ENCODE results near the gene PKIB.
"Not testable (repeated sequence)": the region's sequence is repeated elsewhere in the genome, so short reads cannot be mapped to it uniquely, and the experiment has no call there.

Gene PKIB

DNA sequence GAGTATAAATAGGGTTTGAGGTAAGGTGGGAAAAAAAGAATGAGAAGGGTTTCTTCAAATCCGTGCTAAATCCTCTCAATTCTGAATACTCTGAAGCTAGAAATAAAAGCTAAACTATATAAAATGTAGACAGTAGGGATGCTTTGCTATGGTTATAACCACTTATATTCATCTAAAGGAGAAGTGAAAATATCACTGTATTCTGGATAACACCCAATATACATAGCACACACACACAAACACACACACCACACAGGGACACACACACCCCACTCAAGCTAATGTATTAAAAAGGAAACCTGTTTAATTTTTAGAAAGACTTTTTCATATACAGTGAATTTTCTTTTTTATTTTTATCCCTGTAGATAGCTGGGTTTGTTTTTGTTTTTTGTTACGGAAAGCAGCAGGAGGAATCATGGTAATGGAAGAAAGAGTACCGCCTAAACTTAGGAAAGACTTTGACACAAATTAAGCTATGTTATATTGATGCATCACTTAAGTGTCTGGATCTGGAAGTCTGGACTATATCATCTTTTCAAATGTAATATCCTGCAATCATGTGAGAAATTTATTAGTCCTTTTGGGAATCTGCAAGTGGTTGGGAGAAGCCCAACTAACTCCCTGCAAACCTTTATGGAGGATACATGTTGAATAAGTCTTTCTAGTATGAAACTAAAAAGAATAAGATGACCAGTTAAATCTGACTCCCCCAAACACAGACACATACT is 100.9 kb downstream of the PKIB start:
- no peak for DNase-seq (ENCODE audit: low read depth in 2 of 2)

DNA sequence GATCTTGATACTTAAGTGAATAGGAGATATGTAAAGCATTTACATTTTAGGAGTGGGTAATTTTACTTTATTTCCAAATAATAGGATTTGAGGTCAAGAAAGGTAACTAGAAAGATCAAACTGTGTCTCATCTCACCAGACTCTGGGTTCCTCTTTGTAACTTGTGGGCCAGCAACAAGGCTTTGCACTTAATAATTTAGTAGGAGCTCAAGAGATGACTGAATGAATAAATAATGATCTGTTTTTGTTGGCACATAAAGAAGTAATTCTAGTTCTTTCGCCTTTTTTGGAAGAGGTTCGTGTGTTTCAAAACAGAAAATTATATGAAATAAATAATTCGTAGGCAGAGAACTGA is 101.9 kb downstream of the PKIB start:
- no peak for DNase-seq (ENCODE audit: low read depth in 2 of 2)

DNA sequence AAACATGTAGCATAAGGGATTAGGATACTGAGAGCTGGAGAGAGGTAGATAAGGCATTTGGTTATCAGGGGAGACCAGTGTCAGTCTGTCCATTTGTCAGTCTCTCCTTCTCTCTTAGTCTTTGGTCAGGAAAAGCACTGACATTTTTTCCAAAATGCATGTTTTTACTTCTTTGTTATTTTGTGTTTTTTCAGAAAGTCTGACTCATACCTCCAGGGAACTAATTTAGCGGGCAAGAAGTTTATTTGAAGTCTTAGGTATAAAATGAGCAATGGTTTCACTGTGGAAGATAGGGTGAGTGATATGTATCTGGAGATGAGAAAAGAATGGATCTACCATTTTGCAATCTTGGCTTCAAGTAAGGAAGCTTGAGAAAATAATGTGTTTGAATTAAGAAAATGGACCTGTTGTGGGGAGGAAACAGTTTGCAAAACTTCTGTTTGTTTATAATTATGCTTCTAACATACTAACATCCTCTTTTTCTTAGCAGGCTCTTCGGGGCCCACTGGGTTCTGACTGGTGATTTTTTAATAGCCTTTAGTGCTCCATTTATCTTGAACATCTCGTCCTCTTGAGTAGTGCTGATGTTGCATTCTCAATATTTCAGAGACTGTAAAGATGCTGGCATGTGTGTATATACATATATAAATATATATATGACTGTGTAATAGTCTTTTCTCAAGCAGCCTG is 102.4 kb downstream of the PKIB start:
- no peak for DNase-seq (ENCODE audit: low read depth in 2 of 2)

DNA sequence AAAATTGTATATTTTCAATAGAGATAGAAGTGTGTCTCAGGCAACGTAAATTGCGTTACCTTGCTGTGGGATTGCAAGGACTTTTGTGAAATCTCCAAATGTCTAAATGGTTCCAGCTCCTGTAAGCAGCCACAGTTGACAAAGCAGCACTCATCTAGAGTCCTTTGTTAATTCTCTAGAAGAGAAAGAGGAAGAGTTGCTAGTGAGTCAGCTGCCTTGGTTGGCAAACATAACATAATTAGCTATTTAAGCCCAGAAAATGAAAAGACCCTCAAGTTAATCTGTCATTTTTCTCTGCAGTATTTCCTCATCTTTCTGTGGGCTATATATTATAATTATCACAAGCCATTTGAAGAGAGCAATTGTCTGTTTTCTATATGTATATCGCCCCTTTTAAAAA is 102.9 kb downstream of the PKIB start:
- no peak for DNase-seq (ENCODE audit: low read depth in 2 of 2)

DNA sequence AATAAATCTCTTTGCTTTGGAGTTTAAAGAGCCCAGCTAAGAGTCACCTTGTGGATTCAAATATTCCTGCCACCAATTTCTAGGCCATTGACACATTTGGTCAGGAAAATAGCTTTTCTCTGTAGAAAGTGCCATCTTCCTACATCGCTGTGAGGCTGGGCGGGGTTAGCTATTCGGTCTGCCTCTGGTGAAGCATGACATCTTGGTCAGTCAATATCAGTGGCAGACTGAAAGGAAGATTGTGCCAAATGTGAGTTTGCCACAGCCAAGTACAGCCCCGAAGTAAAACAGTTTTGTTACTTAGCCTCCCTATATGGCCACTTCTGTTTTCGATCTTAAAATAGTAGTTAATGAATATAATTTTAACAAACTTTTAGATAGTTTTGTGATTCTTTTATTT is 103.9 kb downstream of the PKIB start:
- no peak for DNase-seq (ENCODE audit: low read depth in 2 of 2)

DNA sequence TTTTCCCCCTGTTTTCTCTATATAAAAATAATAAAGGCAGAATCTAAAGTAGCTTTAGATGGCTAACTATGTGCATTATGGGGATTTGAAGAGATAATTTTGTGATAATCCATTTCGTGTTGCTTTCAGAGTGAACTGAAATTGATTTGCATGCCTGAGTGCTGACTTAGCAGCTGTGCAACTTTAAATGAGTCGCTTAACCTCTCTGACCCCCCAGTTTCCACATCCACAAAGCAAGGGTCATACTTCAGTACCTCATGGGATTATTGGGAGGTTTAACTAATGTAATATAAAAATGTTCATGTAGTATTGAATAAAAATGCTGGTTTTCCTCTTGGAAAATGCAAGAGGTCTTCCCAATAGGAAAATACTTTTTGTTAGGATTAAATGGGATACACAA is 105.5 kb downstream of the PKIB start:
- DNase-seq (ENCODE audit: low read depth in 2 of 2) = no peak

DNA sequence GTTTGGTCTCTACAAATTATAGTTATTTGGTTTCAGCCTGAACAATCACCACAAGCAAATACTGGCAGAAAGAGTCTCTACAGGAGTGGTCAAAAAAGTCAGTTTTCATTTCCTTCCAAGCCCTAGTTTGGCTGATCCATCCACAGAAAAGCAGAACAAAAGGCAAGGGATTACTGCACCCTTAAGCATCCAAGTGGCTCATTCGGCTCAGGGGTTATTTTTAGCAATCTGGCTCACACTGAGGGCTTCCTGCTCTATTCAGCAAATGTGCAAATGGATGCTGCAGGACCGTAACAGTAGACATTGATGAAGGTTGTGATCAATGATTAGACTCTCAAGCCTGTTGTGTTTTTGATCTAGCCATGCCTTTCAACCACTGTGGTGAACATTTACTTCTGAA is 107.1 kb downstream of the PKIB start:
- no peak for DNase-seq (ENCODE audit: low read depth in 2 of 2)

DNA sequence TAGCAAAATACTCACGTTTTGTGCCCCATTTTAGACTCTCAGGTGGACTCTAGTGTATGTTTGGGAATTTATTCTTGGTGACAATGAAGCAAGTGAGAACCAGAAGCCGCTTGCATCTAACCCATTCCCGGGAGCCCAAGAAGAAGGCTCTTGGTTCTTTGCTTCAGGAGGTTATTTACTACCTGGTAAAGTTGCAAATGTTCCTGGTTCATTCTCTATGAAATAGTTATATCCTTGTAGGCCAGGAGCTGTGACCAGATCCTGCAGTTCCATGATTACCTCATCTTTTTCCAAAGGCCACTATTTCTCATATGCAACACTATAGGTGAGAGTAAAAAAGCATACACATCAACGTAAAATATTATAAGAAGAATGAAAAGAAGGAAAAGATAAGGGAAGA is 108.4 kb downstream of the PKIB start:
- DNase-seq (ENCODE audit: low read depth in 2 of 2) = no peak

DNA sequence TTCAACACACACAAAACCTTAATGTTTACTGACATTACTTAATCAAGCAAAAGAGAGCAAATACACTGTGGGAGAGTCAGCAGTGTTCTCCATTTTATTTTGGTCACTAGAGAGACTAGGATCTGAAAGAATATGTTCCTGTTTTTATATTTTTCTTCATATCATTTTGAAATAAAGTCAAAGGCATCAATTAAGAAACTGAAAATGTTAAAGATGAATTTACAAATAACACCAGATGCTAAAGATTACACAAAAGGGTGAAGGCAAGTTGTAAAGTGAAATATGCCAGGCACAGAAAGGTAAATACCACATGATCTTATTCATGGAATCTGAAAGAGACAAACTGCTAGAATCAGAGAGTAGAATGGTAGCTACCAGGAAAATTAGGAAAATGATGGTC is 109.0 kb downstream of the PKIB start:
- no peak for DNase-seq (ENCODE audit: low read depth in 2 of 2)

DNA sequence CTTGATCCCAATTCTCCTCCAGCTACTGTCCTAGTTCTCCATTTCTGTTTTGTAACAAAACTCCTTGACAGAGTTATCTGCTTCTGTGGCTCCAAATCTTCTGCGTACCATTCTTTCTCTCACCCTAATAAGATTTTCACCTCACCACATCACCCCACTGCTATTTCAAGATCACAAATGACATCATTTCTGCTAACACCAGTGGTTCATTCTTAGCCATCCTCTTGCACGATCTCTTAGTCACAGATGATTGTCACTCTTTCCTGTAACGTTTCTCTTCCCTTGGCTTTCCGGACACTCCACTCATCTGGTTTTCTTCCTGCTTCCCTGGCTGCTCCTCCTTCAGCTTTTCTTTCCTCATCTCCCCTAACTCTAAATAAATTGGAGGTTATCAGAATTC is 112.5 kb downstream of the PKIB start:
- no peak for DNase-seq (ENCODE audit: low read depth in 2 of 2)

DNA sequence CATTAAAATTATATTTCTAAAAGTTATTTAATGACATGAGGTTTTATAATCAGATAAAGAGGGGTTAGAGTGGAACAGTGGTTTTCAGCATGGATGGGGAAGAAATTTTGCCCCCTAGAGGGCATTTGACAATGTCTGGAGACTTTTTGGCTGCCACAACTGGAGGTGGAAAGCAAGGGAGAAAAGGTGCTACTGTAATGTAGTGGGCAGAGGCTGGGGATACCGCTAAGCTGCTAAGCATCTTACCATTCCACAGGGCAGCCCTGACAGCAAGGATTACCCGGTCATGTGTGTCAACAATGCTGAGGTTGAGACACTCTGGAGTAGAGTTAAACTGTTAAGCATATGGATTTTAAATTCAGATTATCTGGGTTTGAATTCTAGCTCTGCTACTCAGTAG is 116.4 kb downstream of the PKIB start:
- no peak for DNase-seq (ENCODE audit: low read depth in 2 of 2)

DNA sequence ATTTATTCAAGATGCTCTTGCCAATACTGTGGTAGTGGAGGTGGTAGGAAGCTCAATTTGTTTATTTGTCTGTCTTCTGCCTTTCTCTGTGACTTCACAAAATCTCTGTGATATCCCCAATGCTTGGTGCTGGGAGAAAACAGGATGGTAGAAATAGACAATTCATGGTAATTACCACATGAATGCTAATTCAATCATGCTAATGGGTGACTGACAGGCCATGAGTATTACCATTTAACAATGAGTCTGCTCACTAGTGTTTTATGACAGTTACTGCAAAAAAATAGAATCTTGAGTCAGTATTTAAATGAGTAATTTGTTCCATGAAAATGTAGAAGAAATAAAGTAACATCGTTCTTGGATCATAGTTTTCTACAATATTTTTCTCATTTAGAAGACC is 117.0 kb downstream of the PKIB start:
- DNase-seq (ENCODE audit: low read depth in 2 of 2) = no peak

DNA sequence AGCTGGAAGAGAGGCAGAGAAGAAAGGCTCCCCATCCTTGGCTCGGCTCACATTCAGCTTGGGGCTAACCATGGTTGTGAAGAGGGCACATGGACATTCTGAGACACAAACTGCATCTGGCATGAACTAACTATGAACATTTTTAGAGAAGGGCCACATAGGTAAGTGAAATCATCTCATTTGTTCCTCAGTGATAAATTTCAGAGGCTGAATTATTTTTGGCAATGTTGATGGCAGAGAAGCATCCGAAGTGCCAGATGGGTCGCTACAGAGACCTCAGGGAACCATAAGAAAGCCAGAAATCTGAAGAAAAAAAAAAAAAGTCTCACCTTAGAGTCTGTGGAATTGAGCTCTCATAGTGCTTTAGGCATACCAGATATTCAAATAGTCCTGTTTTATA is 120.1 kb downstream of the PKIB start:
- no peak for DNase-seq (ENCODE audit: low read depth in 2 of 2)

DNA sequence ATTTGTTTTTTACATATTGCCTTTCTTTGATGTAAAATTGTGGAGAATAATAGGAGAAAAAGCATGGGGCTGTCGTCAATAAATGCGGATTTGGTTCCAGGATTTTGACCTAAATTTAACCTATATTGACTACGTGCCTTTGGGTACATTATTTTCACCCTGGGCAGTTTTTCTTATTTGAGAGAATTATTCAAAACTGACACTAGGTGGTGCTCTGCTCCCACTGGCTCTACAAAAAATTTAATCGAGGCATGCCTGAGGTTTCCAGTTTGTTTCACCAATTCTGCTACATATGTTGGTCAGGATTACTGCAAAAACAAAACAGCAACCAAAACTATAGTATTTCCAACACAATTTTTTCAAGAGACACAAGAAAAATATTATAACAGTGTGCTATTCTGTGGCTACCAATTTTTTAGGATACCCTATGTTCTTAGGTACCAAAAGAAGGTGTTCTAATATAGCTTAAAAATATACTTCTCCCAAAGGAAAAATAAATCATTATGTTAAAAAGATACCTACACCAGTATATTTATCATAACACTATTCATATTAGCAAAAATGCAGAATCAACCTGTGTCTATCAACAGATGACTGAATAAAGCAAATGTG is 120.7 kb downstream of the PKIB start:
- DNase-seq (ENCODE audit: low read depth in 2 of 2) = no peak

DNA sequence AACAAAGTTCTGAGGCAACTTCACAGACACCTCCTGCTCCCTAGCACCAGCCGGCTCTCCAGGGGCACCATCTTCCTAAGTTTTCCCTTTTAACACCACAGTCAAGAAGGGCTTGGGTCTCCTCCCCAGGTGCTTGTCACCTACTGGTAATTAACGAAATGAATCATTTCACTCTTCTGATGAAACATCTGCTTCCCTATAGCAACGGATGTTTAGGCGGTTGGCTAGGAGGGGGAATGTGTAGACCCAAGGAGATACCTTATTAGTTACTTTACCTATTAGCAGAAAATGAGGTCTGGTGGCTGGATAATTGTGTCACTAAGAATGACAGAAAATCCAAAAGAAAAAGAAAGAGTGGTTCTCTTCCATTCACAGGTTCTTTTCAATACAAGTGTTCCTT is 123.1 kb downstream of the PKIB start:
- DNase-seq (ENCODE audit: low read depth in 2 of 2) = no peak

DNA sequence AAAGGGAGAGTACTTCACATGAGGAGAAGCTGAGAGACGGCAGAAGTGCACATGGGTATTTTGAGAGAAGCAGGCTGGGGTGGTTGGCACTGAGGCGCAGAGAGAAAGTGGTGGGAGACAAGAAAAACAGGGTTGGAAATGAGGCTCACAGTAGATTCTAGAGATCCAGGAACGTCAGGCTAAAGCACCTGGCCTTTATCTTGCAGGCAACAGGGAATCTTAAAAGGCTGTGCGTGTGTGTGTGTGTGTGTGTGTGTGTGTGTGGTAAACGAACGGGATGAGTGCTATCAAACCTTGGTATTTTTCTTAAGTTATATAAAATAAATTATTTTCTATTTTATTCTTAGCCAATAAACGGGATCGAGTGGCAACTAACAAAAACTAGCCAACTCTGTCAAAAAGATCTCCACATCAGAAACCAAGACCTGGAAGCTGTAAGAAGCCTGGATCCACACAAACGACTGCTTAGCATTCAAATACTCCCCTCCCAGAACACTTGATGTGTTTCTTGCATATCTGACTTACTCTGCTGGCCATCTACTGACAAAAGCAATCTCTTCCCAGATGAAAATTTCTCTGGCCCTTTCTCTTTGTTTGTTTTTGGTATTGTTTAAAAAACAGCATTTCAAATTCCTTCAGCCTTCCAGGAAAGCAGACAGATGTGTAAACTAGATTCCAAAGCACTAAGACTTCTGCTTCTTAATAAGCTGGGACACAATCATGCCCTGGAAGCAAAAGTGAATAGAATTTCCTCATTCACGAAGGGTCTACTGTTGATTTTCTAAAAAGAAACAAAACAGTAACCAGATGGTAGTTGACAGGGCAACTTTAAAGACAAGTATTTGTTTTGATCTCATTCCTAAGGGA is 124.6 kb downstream of the PKIB start:
- no peak for DNase-seq (ENCODE audit: low read depth in 2 of 2)

DNA sequence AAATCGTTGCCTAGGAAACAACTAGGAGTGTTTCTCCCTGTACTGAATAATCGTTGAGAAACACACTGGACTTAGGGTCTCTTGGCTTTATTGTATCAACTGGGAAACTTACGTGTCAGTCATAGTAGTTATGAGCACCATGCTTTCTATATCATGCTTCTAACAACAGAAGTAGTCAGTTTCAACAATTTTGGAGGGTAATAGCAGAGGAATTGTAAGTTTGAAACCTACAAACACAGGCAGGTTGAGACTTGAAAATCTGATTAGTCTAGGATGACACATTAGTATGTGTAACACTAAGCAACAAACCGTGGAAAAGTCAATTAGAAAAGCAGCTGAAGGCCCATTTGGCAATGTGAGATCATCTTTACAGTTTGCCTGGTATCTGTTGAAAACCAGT is 125.4 kb downstream of the PKIB start:
- DNase-seq (ENCODE audit: low read depth in 2 of 2) = no peak

DNA sequence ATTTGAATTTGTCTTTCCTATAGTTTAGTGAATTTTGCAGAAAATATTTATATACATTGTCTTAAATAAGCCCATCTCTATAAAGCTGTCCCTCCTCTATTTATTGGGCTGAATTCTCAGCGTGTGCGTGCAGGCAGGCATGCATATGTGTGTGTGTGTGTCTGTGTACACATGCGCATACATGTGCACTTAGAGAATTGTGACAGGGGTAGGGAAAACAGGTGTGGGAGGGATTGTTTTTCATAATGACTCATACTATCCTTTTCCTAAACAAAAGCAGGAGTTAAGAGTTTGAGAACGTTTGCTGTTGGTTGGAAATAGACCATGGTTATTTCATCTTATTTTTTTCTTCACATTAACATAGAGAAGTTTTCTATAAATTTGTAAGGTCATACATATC is 126.0 kb downstream of the PKIB start:
- DNase-seq (ENCODE audit: low read depth in 2 of 2) = no peak

DNA sequence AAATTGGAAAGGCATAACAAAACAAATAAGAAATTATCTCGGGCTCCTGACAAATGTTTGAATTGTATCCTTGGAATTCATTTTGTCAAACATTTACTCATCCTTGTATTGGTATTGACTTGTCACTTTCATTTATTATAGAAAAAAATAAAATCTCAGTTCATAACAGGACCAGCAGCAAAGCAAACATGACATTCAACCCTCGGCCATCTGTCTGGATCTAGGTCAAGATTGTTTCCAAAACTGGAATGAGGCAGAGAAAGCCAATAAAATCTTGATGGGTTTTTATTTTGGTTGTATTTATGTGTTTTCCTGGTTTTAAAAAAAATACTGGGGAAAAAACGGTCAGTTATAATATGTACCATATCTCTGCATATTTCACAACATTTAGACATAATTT is 126.4 kb downstream of the PKIB start:
- no peak for DNase-seq (ENCODE audit: low read depth in 2 of 2)

DNA sequence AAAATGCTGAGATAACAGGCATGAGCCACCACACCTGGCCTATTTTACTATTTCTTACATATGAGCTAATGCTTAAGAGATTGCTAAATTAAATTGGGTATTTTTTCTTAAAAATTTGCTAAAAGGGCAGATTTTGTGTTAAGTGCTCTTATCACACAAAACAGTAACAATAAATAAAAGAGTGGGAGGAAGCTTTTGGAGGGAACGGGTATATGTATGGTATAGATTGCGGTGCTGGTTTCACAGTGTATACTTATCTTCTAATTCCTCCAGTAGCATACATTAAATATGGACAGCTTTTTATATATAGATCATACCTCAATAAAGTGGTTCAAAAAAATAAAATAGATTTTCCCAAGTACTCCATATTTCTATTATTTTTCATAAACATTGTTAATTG is 129.9 kb downstream of the PKIB start:
- DNase-seq (ENCODE audit: low read depth in 2 of 2) = no peak

DNA sequence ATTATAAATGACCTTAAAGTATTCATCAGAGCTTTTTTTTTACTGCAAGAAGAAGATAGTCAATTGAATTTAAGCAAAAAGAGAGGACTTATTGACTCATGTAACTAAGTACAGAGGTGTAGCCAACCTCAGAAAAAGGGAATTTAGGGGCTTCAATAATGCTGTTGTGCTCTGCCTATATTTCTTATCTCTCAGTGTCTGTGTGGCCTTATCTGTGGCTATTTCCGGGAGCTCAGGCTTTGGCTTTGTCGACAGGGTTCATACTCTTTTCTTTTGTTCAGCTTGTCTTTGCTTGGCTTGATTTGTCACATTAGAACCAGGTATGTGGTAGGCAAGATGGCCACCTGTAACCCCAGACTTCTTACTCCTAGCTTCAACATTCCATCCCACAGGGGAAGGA is 130.7 kb downstream of the PKIB start:
- DNase-seq (ENCODE audit: low read depth in 2 of 2) = no peak

DNA sequence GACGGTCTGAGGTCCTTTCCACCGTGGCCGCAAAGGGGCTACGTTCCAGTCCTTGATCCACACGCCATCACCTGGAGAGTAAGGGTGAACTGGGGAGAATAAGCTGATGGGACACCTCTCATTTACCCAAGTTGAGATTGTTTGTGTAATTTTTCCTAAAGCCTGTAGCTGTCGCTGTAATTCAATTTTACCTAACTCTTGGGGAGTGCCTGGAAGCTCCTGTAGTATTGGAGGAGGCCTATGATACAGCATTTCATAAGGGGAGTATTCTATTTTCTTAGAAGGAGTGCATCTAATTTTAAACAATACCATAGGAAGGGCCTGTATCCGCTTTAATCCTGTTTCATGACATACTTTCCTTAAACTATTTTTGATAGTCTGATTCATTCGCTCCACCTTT is 134.0 kb downstream of the PKIB start:
- not testable (repeated sequence) for DNase-seq (ENCODE audit: low read depth in 2 of 2)

DNA sequence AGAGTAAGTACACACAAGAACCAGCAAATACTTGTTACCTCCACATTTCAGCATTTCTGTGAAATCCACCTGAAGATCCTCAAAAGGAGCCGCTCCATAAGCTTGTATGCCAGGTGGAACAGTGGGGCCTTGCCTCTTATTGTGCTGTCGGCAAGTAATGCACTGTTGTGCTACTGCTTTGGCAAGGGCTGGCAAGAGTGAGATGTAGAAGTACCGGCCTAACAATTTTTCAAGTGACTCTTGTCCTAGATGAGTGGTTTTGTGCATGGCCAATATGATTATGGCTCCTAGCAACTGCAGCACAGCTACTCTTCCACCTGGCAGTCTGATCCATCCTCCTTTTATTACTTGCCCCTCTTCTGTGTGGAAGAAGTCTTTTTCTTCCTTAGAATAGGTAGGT is 134.7 kb downstream of the PKIB start:
- not testable (repeated sequence) for DNase-seq (ENCODE audit: low read depth in 2 of 2)
